HPDE6-E6E7 (cell line): ENCODE measurements around the gene CYFIP1.
A peak's percentile ranks its signal among the peaks of the same experiment; 100 is the strongest.

Experiments used
- DNase-seq: peaks from one replicate; pipeline ENCODE4 v3.0.0; 2011; ENCODE audit warnings: missing footprints; ENCODE audit errors: extremely low spot score

CYFIP1 gene

GRCh38 chr15:22890296-22890695 lies 89.9 kb downstream of the CYFIP1 start:
- no peak for DNase-seq

- no peak for DNase-seq
These were observed 90.9 kb downstream of the CYFIP1 start for GRCh38 chr15:22889146-22889818.

GRCh38 chr15:22888120-22888859 lies 91.9 kb downstream of the CYFIP1 start:
- DNase-seq, result peak; percentile 85

DNA sequence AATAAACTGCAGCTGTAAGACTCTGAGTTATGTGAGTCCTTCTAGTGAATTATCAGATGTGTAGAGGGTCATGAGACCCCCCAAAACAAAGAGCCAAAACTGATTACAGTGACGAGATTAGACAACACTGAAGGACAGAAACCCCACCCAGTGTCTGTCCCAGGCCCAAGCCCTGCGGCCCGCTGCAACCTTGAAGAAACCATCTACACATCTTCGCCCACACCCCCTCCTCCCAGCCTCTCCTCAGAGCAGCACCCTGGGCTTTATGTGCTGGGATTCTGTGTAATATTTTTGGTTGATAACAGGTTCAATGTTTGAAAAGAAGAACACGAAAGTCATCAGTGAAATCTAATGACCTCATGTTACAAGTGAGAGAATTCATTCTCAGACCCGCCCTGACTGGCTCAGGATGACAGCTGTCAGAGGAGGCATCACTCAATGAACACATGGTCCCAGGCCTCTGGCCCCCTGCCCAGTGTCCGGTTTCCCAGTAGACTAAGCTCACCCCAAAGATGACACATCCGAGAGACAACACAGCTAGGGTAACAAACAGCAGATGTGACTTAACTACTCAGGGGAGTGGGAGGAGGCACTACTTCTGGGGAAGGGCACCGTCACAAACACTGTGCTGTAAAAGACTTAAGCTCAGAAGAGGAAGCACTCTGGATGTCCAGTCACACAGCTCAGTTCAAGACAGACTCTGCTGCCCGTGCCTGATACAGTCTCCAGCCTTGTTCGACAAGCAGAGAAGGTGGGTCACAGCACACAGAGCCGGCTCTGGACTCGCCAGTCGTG lies 92.8 kb downstream of the CYFIP1 start:
- DNase-seq, result peak; percentile 21

- DNase-seq, result no peak
These were observed 95.0 kb downstream of the CYFIP1 start for GRCh38 chr15:22885120-22885519.

GRCh38 chr15:22884344-22884743 lies 95.8 kb downstream of the CYFIP1 start:
- DNase-seq, result no peak

DNA sequence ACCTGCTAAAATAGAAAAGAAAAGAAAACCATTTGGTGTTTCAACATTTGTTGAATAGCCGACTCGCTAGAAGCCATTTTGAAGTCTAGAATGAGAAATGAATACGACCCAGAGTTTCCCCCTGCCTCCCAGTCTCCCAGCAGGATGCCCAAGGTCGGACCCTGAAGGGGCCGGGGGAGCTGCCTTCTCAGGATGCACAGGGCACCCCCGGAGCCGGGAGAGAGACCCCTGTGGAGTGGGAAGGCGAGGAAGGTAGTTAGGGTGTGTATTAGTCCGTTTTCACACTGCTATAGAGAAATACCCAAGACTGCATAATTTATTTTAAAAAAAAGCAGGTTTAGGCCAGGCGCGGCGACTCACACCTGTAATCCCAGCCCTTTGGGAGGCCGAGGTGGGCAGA lies 97.0 kb downstream of the CYFIP1 start:
- no peak for DNase-seq

DNA sequence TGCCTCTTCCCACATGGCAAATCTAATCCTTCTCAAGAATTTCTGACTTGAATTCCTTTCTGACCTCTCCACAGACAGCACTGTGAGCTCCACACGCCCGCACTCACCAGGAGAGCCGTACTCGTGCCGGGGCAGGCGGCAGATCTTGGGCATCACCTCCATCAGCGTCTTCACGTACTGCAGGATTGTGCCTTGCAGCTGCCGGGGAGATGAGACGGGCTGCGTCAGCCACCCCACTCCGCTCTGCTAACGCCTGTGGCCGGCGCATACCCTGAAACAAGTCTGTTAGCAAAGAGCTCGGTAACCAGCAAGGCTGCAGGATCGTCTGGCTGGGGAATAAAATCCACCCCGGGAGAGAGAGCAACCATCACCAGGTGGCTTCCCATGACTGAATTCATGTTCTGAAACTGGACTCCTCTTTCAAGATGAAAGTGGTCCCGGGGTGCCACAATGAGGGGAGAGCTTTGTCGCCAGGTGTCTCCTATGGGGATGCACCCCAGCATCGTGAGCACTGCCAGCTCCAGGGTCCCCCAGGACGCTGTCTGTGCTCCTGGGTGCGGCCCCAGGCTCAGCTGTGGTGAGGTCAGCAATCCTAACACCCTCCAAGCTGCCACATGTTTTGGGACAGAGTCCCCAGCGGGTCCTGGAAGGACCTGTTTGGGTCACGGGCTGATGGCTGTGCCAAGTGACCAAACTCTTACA lies 98.3 kb downstream of the CYFIP1 start:
- DNase-seq, result no peak

DNA sequence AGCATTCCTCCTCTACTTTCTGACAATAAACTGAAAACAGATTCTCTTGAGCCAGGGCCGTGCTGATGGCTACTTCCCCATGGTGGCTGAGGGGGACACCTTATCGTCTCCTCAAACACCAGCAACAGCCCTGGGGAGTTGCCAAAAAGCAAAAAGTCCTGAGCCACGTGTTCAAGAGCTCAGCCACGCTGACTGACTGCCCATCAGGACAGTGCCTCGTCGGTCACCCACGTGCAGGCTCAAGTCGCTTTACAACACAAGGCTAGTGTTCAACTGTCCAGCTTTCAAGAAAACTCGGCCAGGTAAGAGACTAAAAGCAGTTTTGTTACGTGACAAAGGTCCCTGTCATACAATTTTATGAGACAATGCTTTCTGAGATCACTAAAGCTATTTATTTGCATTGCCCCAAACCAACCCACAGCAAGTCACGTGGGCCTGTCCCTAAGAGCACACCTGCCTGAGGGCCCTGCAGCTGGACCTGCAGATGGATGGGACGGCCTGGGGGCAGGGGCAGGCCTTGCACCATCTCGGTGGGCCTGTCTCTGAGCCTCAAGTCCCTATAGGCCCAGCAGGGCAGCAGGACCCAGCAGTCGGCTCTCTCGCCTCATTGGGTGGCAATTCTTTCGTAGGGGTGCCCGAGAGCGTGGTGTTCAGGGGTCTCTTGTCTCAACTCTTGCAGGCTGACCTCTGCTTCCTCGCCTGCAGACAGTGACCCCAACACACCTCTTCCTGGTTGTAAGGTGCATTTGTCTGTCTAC lies 99.0 kb downstream of the CYFIP1 start:
- no peak for DNase-seq

DNA sequence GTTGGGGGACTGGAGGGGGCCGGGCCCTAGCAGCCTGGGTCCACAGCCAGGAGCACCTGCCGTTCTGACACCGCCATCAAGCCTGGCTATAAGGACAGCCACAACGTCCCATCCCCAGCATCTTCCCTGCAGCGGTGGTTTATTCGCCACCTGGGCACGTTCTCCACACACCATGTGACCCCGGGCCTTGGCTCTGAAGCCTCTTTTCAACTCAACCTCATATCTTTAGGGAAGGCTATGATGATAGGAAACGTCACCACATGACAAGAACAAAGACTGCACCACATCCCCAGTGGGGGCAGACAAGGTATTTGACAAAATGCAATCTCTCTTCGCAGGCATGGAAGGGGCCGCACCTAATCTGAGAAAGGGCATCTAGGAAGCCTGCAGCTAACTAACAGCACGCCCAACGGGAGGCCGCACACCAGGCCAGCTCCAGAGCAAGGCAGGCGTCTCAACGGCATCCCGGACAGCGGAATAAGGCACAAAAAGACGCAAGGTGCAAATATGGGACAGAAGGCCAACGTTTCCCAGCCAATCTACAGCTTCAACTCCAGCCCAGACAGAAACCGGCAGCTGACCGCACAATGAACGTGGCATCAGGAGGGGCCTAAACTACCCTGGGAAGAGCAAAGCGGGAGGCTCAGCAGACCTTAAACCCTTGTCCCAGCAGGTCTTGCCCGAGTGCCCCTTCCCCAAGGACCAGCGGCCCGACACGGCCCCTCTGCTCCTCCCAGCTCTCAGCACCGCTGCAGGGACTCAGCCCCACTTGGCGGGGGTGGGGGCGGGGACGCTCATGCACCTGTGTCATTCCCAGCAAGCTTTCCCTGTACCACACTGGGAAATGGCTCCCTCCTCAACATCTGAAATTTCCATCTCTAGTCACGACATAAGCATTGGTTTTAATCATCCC lies 99.8 kb downstream of the CYFIP1 start:
- DNase-seq, result no peak

GRCh38 chr15:22878103-22878502 lies 102.1 kb downstream of the CYFIP1 start:
- DNase-seq, result no peak

GRCh38 chr15:22877607-22878006 lies 102.6 kb downstream of the CYFIP1 start:
- DNase-seq, result no peak

DNA sequence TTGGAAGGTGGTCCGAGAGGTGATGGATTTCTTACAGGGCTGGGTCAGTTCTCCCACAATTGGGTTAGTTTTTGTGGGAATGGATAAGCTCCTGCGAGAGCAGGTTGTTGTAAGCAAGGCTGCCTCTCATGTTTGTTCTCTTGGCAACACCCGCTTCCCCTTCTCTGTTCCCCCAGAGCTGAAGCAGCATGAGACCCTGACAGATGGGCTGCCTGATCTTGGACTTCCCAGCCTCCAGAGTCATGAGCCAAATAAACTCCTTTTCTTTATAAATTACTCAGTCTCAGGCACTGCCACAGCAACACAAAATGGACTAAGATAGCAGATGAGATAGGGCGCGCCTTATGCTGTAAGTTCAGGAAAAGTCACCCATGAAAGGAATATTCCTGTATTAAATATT lies 103.1 kb downstream of the CYFIP1 start:
- DNase-seq, result no peak

GRCh38 chr15:22874966-22875365 lies 105.2 kb downstream of the CYFIP1 start:
- DNase-seq, result no peak

- no peak for DNase-seq
These were observed 105.9 kb downstream of the CYFIP1 start for GRCh38 chr15:22874256-22874655.

DNA sequence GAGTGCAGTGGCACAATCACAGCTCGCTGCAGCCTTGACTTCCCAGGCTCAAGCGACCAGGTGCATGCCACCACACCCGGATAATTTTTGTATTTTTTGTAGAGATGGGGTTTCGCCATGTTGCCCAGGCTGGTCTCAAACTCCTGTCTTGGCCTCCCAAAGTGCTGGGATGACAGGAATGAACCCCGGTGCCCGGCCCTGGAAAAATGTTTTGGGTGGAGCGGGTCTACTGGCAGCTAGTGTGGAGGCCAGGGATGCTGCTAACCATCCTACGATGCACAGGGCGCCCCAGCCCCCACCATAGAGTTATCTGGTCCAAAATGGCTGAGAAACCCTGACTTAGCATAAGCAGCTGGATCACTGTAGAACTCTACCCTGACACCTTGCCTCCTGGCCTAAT lies 106.3 kb downstream of the CYFIP1 start:
- no peak for DNase-seq

GRCh38 chr15:22872936-22873701 lies 107.0 kb downstream of the CYFIP1 start:
- no peak for DNase-seq

- DNase-seq, result no peak
These were observed 108.6 kb downstream of the CYFIP1 start for GRCh38 chr15:22871481-22872086.

- DNase-seq, result no peak
These were observed 109.3 kb downstream of the CYFIP1 start for GRCh38 chr15:22870865-22871264.
